GM12891 (cell line): ENCODE data around the gene TRIM38.
"Not testable (repeated sequence)": the region's sequence is repeated elsewhere in the genome, so short reads cannot be mapped to it uniquely, and the experiment has no call there.

Experiments
- POLR2A ChIP-seq: IDR thresholded peaks from 2 replicates; pipeline ENCODE4 v1.6.1; 2011; ENCODE audit warnings: low read depth, low read length, control low read depth
- POLR2AphosphoS5 ChIP-seq: IDR thresholded peaks from 2 replicates; pipeline ENCODE4 v1.6.1; 2011; ENCODE audit warnings: low read depth, low read length, control low read depth
- SPI1 ChIP-seq: IDR thresholded peaks from 2 replicates; pipeline ENCODE4 v1.6.1; 2011; ENCODE audit warnings: low read depth, low read length, control low read depth
- TAF1 ChIP-seq: IDR thresholded peaks from 2 replicates; pipeline ENCODE4 v1.6.1; 2011; ENCODE audit warnings: low read depth, low read length, control low read depth

DNA sequence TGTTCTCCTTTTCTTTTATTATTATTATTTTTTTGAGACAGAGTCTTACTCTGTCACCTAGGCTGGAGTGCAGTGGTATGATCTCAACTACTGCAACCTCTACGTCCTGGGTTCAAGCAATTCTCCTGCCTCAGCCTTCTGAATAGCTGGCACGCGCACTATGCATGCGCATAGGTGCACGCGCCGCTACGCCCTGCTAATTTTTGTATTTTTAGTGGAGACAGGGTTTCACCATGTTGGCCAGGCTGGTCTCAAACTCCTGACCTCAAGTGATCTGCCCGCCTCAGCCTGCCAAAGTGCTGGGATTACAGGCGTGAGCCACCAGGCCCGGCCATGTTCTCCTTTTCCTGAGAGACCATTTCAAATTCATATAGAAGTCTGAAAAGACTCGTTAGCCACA lies 32.8 kb upstream of the TRIM38 start:
- not testable (repeated sequence) for TF ChIP-seq POLR2A, TAF1, POLR2AphosphoS5, SPI1
